ENCODE results near the gene SARDH. TPM values are rescaled to one million over a fixed set of nuclear protein-coding genes. Genes with fewer than 3 reads are reported as not detected.

SARDH gene
- polyA plus RNA-seq, 1 donor, result 4.5 TPM

GRCh38 chr9:133696071-133696472, 42.1 kb downstream of the SARDH start:
- DNase-seq, result no peak
- Histone ChIP-seq H3K4me3 (ENCODE audit: low read length) (no peak overlapping the region), H3K27me3 (ENCODE audit: control insufficient read depth, insufficient read depth, low read length) (peaks cover 2% of the 10 kb centered on the region), H3K9me3 (ENCODE audit: control insufficient read depth, low read depth, low read length) (no peaks in the 10 kb centered on the region), H3K27ac (ENCODE audit: low read length) (no peak overlapping the region), H3K4me1 (ENCODE audit: control insufficient read depth, insufficient read depth, low read length) (no peaks in the 10 kb centered on the region), H3K36me3 (ENCODE audit: control insufficient read depth, insufficient read depth, low read length) (no peaks in the 10 kb centered on the region)
- WGBS (ENCODE audit: insufficient coverage, low lambda C conversion rate), result no CpG with 5 or more reads among the region's 12 CpGs

- H3K27me3 ChIP-seq (ENCODE audit: control insufficient read depth, insufficient read depth, low read length), result peaks cover 2% of the 10 kb centered on the region
- DNase-seq, result no peak
- H3K36me3 ChIP-seq (ENCODE audit: control insufficient read depth, insufficient read depth, low read length), result no peaks in the 10 kb centered on the region
- no peak overlapping the region for H3K4me3 ChIP-seq (ENCODE audit: low read length)
- no peak overlapping the region for H3K27ac ChIP-seq (ENCODE audit: low read length)
- no peaks in the 10 kb centered on the region for H3K4me1 ChIP-seq (ENCODE audit: control insufficient read depth, insufficient read depth, low read length)
- no peaks in the 10 kb centered on the region for H3K9me3 ChIP-seq (ENCODE audit: control insufficient read depth, low read depth, low read length)
- no CpG with 5 or more reads among the region's 3 CpGs for WGBS (ENCODE audit: insufficient coverage, low lambda C conversion rate)
Measured at GRCh38 chr9:133694686-133695085, 43.5 kb downstream of the SARDH start.

- WGBS (ENCODE audit: insufficient coverage, low lambda C conversion rate), result no CpG with 5 or more reads among the region's 32 CpGs
Measured at GRCh38 chr9:133693703-133694529, 44.2 kb downstream of the SARDH start.

GRCh38 chr9:133693116-133693515, 45.0 kb downstream of the SARDH start:
- Histone ChIP-seq H3K27ac (ENCODE audit: low read length) (no peak overlapping the region), H3K27me3 (ENCODE audit: control insufficient read depth, insufficient read depth, low read length) (peaks cover 3% of the 10 kb centered on the region), H3K9me3 (ENCODE audit: control insufficient read depth, low read depth, low read length) (no peaks in the 10 kb centered on the region), H3K4me1 (ENCODE audit: control insufficient read depth, insufficient read depth, low read length) (no peaks in the 10 kb centered on the region), H3K4me3 (ENCODE audit: low read length) (no peak overlapping the region), H3K36me3 (ENCODE audit: control insufficient read depth, insufficient read depth, low read length) (no peaks in the 10 kb centered on the region)
- 100% methylated on average over 1 of the region's 10 CpGs for WGBS (ENCODE audit: insufficient coverage, low lambda C conversion rate)
- DNase-seq, result no peak

More at GRCh38 chr9:133693703-133694529, 44.2 kb downstream of the SARDH start:
- H3K36me3 ChIP-seq (ENCODE audit: control insufficient read depth, insufficient read depth, low read length), result no peaks in the 10 kb centered on the region
- H3K27me3 ChIP-seq (ENCODE audit: control insufficient read depth, insufficient read depth, low read length), result peaks cover 2% of the 10 kb centered on the region
- no peak overlapping the region for H3K27ac ChIP-seq (ENCODE audit: low read length)
- DNase-seq, result no peak
- no peaks in the 10 kb centered on the region for H3K4me1 ChIP-seq (ENCODE audit: control insufficient read depth, insufficient read depth, low read length)
- no peak overlapping the region for H3K4me3 ChIP-seq (ENCODE audit: low read length)
- H3K9me3 ChIP-seq (ENCODE audit: control insufficient read depth, low read depth, low read length), result no peaks in the 10 kb centered on the region

- Histone ChIP-seq H3K4me3 (ENCODE audit: low read length) (no peak overlapping the region), H3K27ac (ENCODE audit: low read length) (no peak overlapping the region), H3K4me1 (ENCODE audit: control insufficient read depth, insufficient read depth, low read length) (no peaks in the 10 kb centered on the region), H3K9me3 (ENCODE audit: control insufficient read depth, low read depth, low read length) (no peaks in the 10 kb centered on the region), H3K36me3 (ENCODE audit: control insufficient read depth, insufficient read depth, low read length) (no peaks in the 10 kb centered on the region), H3K27me3 (ENCODE audit: control insufficient read depth, insufficient read depth, low read length) (peaks cover 2% of the 10 kb centered on the region)
- WGBS (ENCODE audit: insufficient coverage, low lambda C conversion rate), result no CpG with 5 or more reads among the region's 25 CpGs
- DNase-seq, result no peak
Measured at GRCh38 chr9:133692364-133692985, 45.7 kb downstream of the SARDH start.

- no peaks in the 10 kb centered on the region for H3K9me3 ChIP-seq (ENCODE audit: control insufficient read depth, low read depth, low read length)
- H3K36me3 ChIP-seq (ENCODE audit: control insufficient read depth, insufficient read depth, low read length), result no peaks in the 10 kb centered on the region
- no CpG with 5 or more reads among the region's 19 CpGs for WGBS (ENCODE audit: insufficient coverage, low lambda C conversion rate)
- no peak for DNase-seq
- peaks cover 2% of the 10 kb centered on the region for H3K27me3 ChIP-seq (ENCODE audit: control insufficient read depth, insufficient read depth, low read length)
- no peak overlapping the region for H3K4me3 ChIP-seq (ENCODE audit: low read length)
- no peak overlapping the region for H3K27ac ChIP-seq (ENCODE audit: low read length)
- no peaks in the 10 kb centered on the region for H3K4me1 ChIP-seq (ENCODE audit: control insufficient read depth, insufficient read depth, low read length)
Measured at GRCh38 chr9:133691626-133692363, 46.4 kb downstream of the SARDH start.

GRCh38 chr9:133691191-133691590, 47.0 kb downstream of the SARDH start:
- DNase-seq, result no peak
- no peak overlapping the region for H3K27ac ChIP-seq (ENCODE audit: low read length)

GRCh38 chr9:133690081-133690561, 48.0 kb downstream of the SARDH start:
- Histone ChIP-seq H3K36me3 (ENCODE audit: control insufficient read depth, insufficient read depth, low read length) (no peaks in the 10 kb centered on the region), H3K9me3 (ENCODE audit: control insufficient read depth, low read depth, low read length) (no peaks in the 10 kb centered on the region), H3K4me1 (ENCODE audit: control insufficient read depth, insufficient read depth, low read length) (no peaks in the 10 kb centered on the region), H3K27me3 (ENCODE audit: control insufficient read depth, insufficient read depth, low read length) (peaks cover 2% of the 10 kb centered on the region), H3K4me3 (ENCODE audit: low read length) (no peak overlapping the region), H3K27ac (ENCODE audit: low read length) (no peak overlapping the region)
- WGBS (ENCODE audit: insufficient coverage, low lambda C conversion rate), result no CpG with 5 or more reads among the region's 11 CpGs
- no peak for DNase-seq

More at GRCh38 chr9:133691191-133691590, 47.0 kb downstream of the SARDH start:
- no peaks in the 10 kb centered on the region for H3K36me3 ChIP-seq (ENCODE audit: control insufficient read depth, insufficient read depth, low read length)
- H3K4me3 ChIP-seq (ENCODE audit: low read length), result no peak overlapping the region
- no peaks in the 10 kb centered on the region for H3K9me3 ChIP-seq (ENCODE audit: control insufficient read depth, low read depth, low read length)
- WGBS (ENCODE audit: insufficient coverage, low lambda C conversion rate), result no CpG with 5 or more reads among the region's 4 CpGs
- H3K4me1 ChIP-seq (ENCODE audit: control insufficient read depth, insufficient read depth, low read length), result no peaks in the 10 kb centered on the region
- peaks cover 2% of the 10 kb centered on the region for H3K27me3 ChIP-seq (ENCODE audit: control insufficient read depth, insufficient read depth, low read length)

GRCh38 chr9:133689151-133689763, 48.9 kb downstream of the SARDH start:
- Histone ChIP-seq H3K9me3 (ENCODE audit: control insufficient read depth, low read depth, low read length) (no peaks in the 10 kb centered on the region), H3K27me3 (ENCODE audit: control insufficient read depth, insufficient read depth, low read length) (peaks cover 2% of the 10 kb centered on the region), H3K4me3 (ENCODE audit: low read length) (no peak overlapping the region), H3K36me3 (ENCODE audit: control insufficient read depth, insufficient read depth, low read length) (no peaks in the 10 kb centered on the region), H3K27ac (ENCODE audit: low read length) (no peak overlapping the region), H3K4me1 (ENCODE audit: control insufficient read depth, insufficient read depth, low read length) (no peaks in the 10 kb centered on the region)
- no peak for DNase-seq
- no CpG with 5 or more reads among the region's 10 CpGs for WGBS (ENCODE audit: insufficient coverage, low lambda C conversion rate)
